Measurements from ENCODE around the gene ATP6V0B. TPM values are rescaled to one million over a fixed set of nuclear protein-coding genes. Genes with fewer than 3 reads are reported as not detected.

The ATP6V0B gene
- total RNA-seq, 1 donor from 2014 or later: 123 TPM

- H3K4me3 Mint-ChIP-seq (ENCODE audit: unreplicated experiment): no peak overlapping the region
- peaks cover 8% of the 10 kb centered on the region for H3K27me3 Mint-ChIP-seq (ENCODE audit: low read depth)
- H3K4me1 Mint-ChIP-seq (ENCODE audit: low read depth): peaks cover 15% of the 10 kb centered on the region
- no peak overlapping the region for H3K27ac Mint-ChIP-seq (ENCODE audit: unreplicated experiment)
- peak; percentile 35 for TF ChIP-seq CTCF (IDR thresholded peaks at IDR 0.05)
- no peaks in the 10 kb centered on the region for H3K9me3 Mint-ChIP-seq (ENCODE audit: low read depth)
- DNase-seq (ENCODE audit: low spot score): no peak
- H3K36me3 Mint-ChIP-seq (ENCODE audit: low read depth): peaks cover 3% of the 10 kb centered on the region
These were observed 39.8 kb upstream of the ATP6V0B start for GRCh38 chr1:43934986-43935324.

DNA sequence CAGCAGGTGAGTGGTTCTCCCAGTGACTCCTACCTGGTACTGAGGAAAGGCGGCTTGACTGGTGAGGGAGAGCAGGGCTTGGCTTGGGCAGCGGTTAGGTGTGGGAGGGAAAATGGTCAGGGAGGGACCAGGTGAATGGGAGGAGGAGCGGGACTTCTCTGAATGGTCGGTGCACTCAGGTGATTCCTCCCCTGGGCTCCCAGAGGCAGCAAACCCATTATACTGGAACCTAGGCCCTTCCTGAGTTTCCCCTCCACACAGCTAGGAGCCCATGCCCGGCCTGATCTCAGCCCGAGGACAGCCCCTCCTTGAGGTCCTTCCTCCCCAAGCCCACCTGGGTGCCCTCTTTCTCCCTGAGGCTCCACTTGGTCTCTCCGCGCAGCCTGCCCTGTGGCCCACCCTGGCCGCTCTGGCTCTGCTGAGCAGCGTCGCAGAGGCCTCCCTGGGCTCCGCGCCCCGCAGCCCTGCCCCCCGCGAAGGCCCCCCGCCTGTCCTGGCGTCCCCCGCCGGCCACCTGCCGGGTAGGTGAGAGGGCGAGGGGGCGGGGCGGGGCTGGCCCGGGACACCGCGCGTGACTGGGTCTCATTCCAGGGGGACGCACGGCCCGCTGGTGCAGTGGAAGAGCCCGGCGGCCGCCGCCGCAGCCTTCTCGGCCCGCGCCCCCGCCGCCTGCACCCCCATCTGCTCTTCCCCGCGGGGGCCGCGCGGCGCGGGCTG is 38.9 kb upstream of the ATP6V0B start:
- no peak overlapping the region for H3K27ac Mint-ChIP-seq (ENCODE audit: unreplicated experiment)
- H3K36me3 Mint-ChIP-seq (ENCODE audit: low read depth): peaks cover 3% of the 10 kb centered on the region

DNA sequence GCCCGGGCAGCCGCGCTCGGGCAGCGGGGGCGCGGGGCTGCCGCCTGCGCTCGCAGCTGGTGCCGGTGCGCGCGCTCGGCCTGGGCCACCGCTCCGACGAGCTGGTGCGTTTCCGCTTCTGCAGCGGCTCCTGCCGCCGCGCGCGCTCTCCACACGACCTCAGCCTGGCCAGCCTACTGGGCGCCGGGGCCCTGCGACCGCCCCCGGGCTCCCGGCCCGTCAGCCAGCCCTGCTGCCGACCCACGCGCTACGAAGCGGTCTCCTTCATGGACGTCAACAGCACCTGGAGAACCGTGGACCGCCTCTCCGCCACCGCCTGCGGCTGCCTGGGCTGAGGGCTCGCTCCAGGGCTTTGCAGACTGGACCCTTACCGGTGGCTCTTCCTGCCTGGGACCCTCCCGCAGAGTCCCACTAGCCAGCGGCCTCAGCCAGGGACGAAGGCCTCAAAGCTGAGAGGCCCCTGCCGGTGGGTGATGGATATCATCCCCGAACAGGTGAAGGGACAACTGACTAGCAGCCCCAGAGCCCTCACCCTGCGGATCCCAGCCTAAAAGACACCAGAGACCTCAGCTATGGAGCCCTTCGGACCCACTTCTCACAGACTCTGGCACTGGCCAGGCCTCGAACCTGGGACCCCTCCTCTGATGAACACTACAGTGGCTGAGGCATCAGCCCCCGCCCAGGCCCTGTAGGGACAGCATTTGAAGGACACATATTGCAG is 38.2 kb upstream of the ATP6V0B start:
- H3K9me3 Mint-ChIP-seq (ENCODE audit: low read depth): no peaks in the 10 kb centered on the region
- H3K4me1 Mint-ChIP-seq (ENCODE audit: low read depth): peaks cover 15% of the 10 kb centered on the region
- H3K27me3 Mint-ChIP-seq (ENCODE audit: low read depth): peaks cover 10% of the 10 kb centered on the region
- peak overlapping the region; percentile 58 for H3K4me3 Mint-ChIP-seq (ENCODE audit: unreplicated experiment)
- TF ChIP-seq CTCF (IDR thresholded peaks at IDR 0.05): peak; percentile 47
- DNase-seq (ENCODE audit: low spot score): no peak
- no peak overlapping the region for H3K27ac Mint-ChIP-seq (ENCODE audit: unreplicated experiment)
- peaks cover 3% of the 10 kb centered on the region for H3K36me3 Mint-ChIP-seq (ENCODE audit: low read depth)

More for the DNA sequence above, 38.9 kb upstream of the ATP6V0B start:
- Mint-ChIP-seq H3K4me1 (ENCODE audit: low read depth) (peaks cover 15% of the 10 kb centered on the region), H3K27me3 (ENCODE audit: low read depth) (peaks cover 10% of the 10 kb centered on the region), H3K4me3 (ENCODE audit: unreplicated experiment) (peak overlapping the region; percentile 52), H3K9me3 (ENCODE audit: low read depth) (no peaks in the 10 kb centered on the region)
- DNase-seq (ENCODE audit: low spot score): no peak
- no peak for TF ChIP-seq CTCF (IDR thresholded peaks at IDR 0.05)

- H3K36me3 Mint-ChIP-seq (ENCODE audit: low read depth): peaks cover 3% of the 10 kb centered on the region
- H3K4me3 Mint-ChIP-seq (ENCODE audit: unreplicated experiment): no peak overlapping the region
- no peak overlapping the region for H3K27ac Mint-ChIP-seq (ENCODE audit: unreplicated experiment)
- no peaks in the 10 kb centered on the region for H3K9me3 Mint-ChIP-seq (ENCODE audit: low read depth)
- H3K4me1 Mint-ChIP-seq (ENCODE audit: low read depth): peaks cover 15% of the 10 kb centered on the region
- no peak for TF ChIP-seq CTCF (IDR thresholded peaks at IDR 0.05)
- DNase-seq (ENCODE audit: low spot score): no peak
- H3K27me3 Mint-ChIP-seq (ENCODE audit: low read depth): peaks cover 10% of the 10 kb centered on the region
These were observed 37.4 kb upstream of the ATP6V0B start for GRCh38 chr1:43937179-43937865.

- Mint-ChIP-seq H3K4me3 (ENCODE audit: unreplicated experiment) (no peak overlapping the region), H3K4me1 (ENCODE audit: low read depth) (peaks cover 7% of the 10 kb centered on the region), H3K27ac (ENCODE audit: unreplicated experiment) (no peak overlapping the region), H3K27me3 (ENCODE audit: low read depth) (peaks cover 10% of the 10 kb centered on the region), H3K36me3 (ENCODE audit: low read depth) (peaks cover 3% of the 10 kb centered on the region), H3K9me3 (ENCODE audit: low read depth) (no peaks in the 10 kb centered on the region)
- DNase-seq (ENCODE audit: low spot score): no peak
- no peak for TF ChIP-seq CTCF (IDR thresholded peaks at IDR 0.05)
These were observed 36.4 kb upstream of the ATP6V0B start for GRCh38 chr1:43938383-43938782.

All from chondrocyte (in vitro differentiated cells).